ENCODE results near the gene TGM1. TPM values are rescaled to one million over a fixed set of nuclear protein-coding genes. Genes with fewer than 3 reads are reported as not detected.

Gene TGM1
- total and polyA plus RNA-seq, 2 donors (not counting 1 experiment from before 2014, with no cell fraction given): 2.7 to 11.9 TPM

- no peak overlapping the region for H3K4me3 Mint-ChIP-seq
- POLR2A ChIA-PET: interaction anchor here (0.8 to 1.6 kb wide), 3 partner anchors 9 to 66 kb away, joined by 4 to 12 read pairs (median 6); partner anchors contain the start of genes DHRS1, NOP9 and TINF2
- TF ChIP-seq EZH2 (IDR thresholded peaks at IDR 0.05; ENCODE audit: borderline replicate concordance, insufficient read depth, low read depth, low read length, poor library complexity, severe bottlenecking): no peak
- TF ChIP-seq CTCF (IDR thresholded peaks at IDR 0.05): peak; percentile 49
- Histone ChIP-seq H4K20me1 (ENCODE audit: control insufficient read depth, insufficient read depth, low read length, poor library complexity, severe bottlenecking) (peaks cover 32% of the 10 kb centered on the region), H3K9me3 (ENCODE audit: control extremely low read depth in 1 of 3, control insufficient read depth in 2 of 3, insufficient read depth in 1 of 3, low read length in 2 of 3) (no peaks in the 10 kb centered on the region), H3K4me1 (ENCODE audit: control insufficient read depth in 2 of 2, insufficient read depth in 2 of 2, low read length in 2 of 2) (peaks cover 30 to 44% of the 10 kb centered on the region in 2 donors), H3K4me3 (ENCODE audit: control extremely low read depth in 1 of 5, extremely low read depth in 1 of 5, insufficient read depth in 1 of 5, low read depth in 2 of 5, low read length in 4 of 5) (no peak overlapping the region), H3K36me3 (replicated peaks in 1 of 2; ENCODE audit: control extremely low read depth in 1 of 2, control insufficient read depth in 1 of 2, extremely low read depth in 1 of 2, insufficient read depth in 2 of 2, low read length in 1 of 2) (peaks cover 3 to 50% of the 10 kb centered on the region in 2 experiments), H2AFZ (ENCODE audit: insufficient read depth, low read depth, low read length, poor library complexity, severe bottlenecking) (no peak overlapping the region), H3K27ac (ENCODE audit: low read length in 2 of 2) (no peak overlapping the region), H3K4me2 (replicated peaks; ENCODE audit: low read depth, low read length, poor library complexity, severe bottlenecking) (no peak overlapping the region), H3K9ac (ENCODE audit: low read length) (no peak overlapping the region), H3K79me2 (ENCODE audit: control insufficient read depth, insufficient read depth, low read length) (peaks cover 18% of the 10 kb centered on the region), H3K27me3 (replicated peaks in 1 of 4; ENCODE audit: control extremely low read depth in 1 of 4, control insufficient read depth in 3 of 4, insufficient read depth in 4 of 4, low read length in 3 of 4) (no peaks in the 10 kb centered on the region)
- DNase-seq (no peak), ATAC-seq (ENCODE audit: low read depth) (no peak)
- H3K27ac Mint-ChIP-seq: peak overlapping the region; percentile 51
- H3K9me3 Mint-ChIP-seq (ENCODE audit: insufficient read depth): no peaks in the 10 kb centered on the region
- H3K4me1 Mint-ChIP-seq: peaks cover 46% of the 10 kb centered on the region
- intact Hi-C loops (cut with micrococcal nuclease): loop anchor here (1.0 kb wide), 3 partner anchors 9 to 92 kb away; partner anchors contain the start of genes DHRS1, MDP1, NOP9 and RABGGTA
- CTCF ChIA-PET: interaction anchor here (0.7 to 9.4 kb wide), 48 partner anchors 10 to 294 kb away, joined by 3 to 116 read pairs (median 6); partner anchors contain the start of genes CBLN3, CHMP4A, DCAF11 and DHRS1
- WGBS (ENCODE audit: insufficient coverage): 100% methylated on average over 4 of the region's 7 CpGs
- no peaks in the 10 kb centered on the region for H3K27me3 Mint-ChIP-seq
Observed at GRCh38 chr14:24308342-24309124, 45.6 kb upstream of the TGM1 start.

All from B cell (primary cell).